HG03575 (cell line): ENCODE measurements around the gene DOCK9.

Source experiments
- ATAC-seq: cut with Tn5 transposase; IDR thresholded peaks from one replicate; pipeline ENCODE4 v1.9.1; 2021; ENCODE audit not compliant: unreplicated experiment, insufficient number of reproducible peaks, low FRiP score; ENCODE audit errors: extremely low read depth

Gene DOCK9

GRCh38 chr13:98957731-98958442 lies 20.0 kb downstream of the DOCK9 start:
- ATAC-seq = no peak

- no peak for ATAC-seq
Observed at GRCh38 chr13:98955336-98955735, 22.5 kb downstream of the DOCK9 start.

- ATAC-seq = no peak
Observed at GRCh38 chr13:98954313-98954712, 23.6 kb downstream of the DOCK9 start.

GRCh38 chr13:98951266-98951665 lies 26.6 kb downstream of the DOCK9 start:
- no peak for ATAC-seq

GRCh38 chr13:98950705-98951104 lies 27.2 kb downstream of the DOCK9 start:
- no peak for ATAC-seq

GRCh38 chr13:98947925-98948324 lies 29.9 kb downstream of the DOCK9 start:
- ATAC-seq = no peak

GRCh38 chr13:98945863-98946605 lies 31.8 kb downstream of the DOCK9 start:
- ATAC-seq = no peak

GRCh38 chr13:98944336-98944735 lies 33.5 kb downstream of the DOCK9 start:
- ATAC-seq = no peak

- ATAC-seq = no peak
Observed at GRCh38 chr13:98942997-98943396, 34.9 kb downstream of the DOCK9 start.

- ATAC-seq = no peak
Observed at GRCh38 chr13:98942485-98942884, 35.4 kb downstream of the DOCK9 start.

- ATAC-seq = no peak
Observed at GRCh38 chr13:98941536-98941935, 36.3 kb downstream of the DOCK9 start.

GRCh38 chr13:98941126-98941525 lies 36.7 kb downstream of the DOCK9 start:
- ATAC-seq = no peak

- no peak for ATAC-seq
Observed at GRCh38 chr13:98940325-98941001, 37.4 kb downstream of the DOCK9 start.

- no peak for ATAC-seq
Observed at GRCh38 chr13:98939660-98940191, 38.1 kb downstream of the DOCK9 start.

GRCh38 chr13:98938801-98939200 lies 39.1 kb downstream of the DOCK9 start:
- no peak for ATAC-seq

- no peak for ATAC-seq
Observed at GRCh38 chr13:98937911-98938381, 39.9 kb downstream of the DOCK9 start.

GRCh38 chr13:98934243-98934642 lies 43.6 kb downstream of the DOCK9 start:
- no peak for ATAC-seq

GRCh38 chr13:98930151-98930591 lies 47.7 kb downstream of the DOCK9 start:
- ATAC-seq = no peak
